Colonic mucosa (tissue), 4 donors: Measurements from ENCODE around the gene EXTL1. TPM values are rescaled to one million over a fixed set of nuclear protein-coding genes. Genes with fewer than 3 reads are reported as not detected.

Source experiments
- DNase-seq: peaks from one replicate; pipeline ENCODE4 v3.0.0-alpha.2; 2020
- H3K27ac ChIP-seq: fragments of 200-600 bp; one replicate; pipeline ENCODE4 v1.8.0; 2021
- H3K27me3 ChIP-seq: fragments of 200-600 bp; one replicate; pipeline ENCODE4 v1.8.0; 2021
- H3K36me3 ChIP-seq: fragments of 200-600 bp; one replicate; pipeline ENCODE4 v1.8.0; 2021
- H3K4me1 ChIP-seq: fragments of 200-600 bp; one replicate; pipeline ENCODE4 v1.8.0; 2021; ENCODE audit warnings: mild to moderate bottlenecking
- H3K4me3 ChIP-seq: fragments of 200-600 bp; one replicate; pipeline ENCODE4 v1.8.0; 2021
- H3K9ac ChIP-seq, 2 donors: one replicate each; pipeline ENCODE4 v1.7.0; 2013; ENCODE audit warnings: control low read depth in 2 of 2, low read depth in 2 of 2, low read length in 2 of 2
- H3K9me3 ChIP-seq: fragments of 200-600 bp; one replicate; pipeline ENCODE4 v1.8.0; 2021
- intact Hi-C: fragments of 100-400 bp; cut with DNase I; formaldehyde crosslinking; loops from one replicate; pipeline ENCODE4 v1.14.1; 2022
- total RNA-seq, 2 donors: library from RNA; stranded (reverse); fragmentation: NEBNext Ultra II Directional in 1 of 2; extraction: Animal tissue kit (Norgen Biotek cat#: 25700) in 1 of 2; gene quantifications; one replicate each; pipeline ENCODE4 v1.2.1, GENCODE V29; 2021
- TF ChIP-seq, protein P1 (sequence below): fragments of 200-600 bp; IDR thresholded peaks from one replicate; pipeline ENCODE4 v1.8.0; 2022; ENCODE audit warnings: antibody characterized with exemption, mild to moderate bottlenecking
- donor health status: healthy.
- donor health status: DM: no; HTN: no; CAD: no.
- donor health status: DM: no; HTN: no; CAD: no.

EXTL1 gene
- total RNA-seq, 2 donors from 2014 or later: 0.05 to 0.29 TPM

DNA sequence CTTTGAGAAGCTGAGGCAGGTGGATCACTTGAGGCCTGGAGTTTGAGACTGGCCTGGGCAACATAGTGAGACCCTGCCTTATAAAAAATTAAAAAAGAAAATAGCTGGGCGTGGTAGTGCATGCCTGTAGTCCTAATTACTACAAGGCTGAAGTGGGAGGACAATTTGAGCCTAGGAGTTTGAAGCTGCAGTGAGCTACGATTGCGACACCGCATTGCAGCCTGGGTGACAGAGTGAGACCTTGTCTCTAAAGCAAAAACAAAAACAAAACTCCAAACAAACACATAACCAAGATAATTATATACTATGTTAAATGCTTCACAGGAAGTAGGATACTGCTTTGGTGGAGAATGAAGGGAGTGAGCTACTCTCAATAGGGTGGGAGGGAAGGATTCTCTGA lies 18.3 kb upstream of the EXTL1 start:
- no peak overlapping the region for H3K9ac ChIP-seq
- H3K27me3 ChIP-seq: no peaks in the 10 kb centered on the region
- TF ChIP-seq, protein P1, sequence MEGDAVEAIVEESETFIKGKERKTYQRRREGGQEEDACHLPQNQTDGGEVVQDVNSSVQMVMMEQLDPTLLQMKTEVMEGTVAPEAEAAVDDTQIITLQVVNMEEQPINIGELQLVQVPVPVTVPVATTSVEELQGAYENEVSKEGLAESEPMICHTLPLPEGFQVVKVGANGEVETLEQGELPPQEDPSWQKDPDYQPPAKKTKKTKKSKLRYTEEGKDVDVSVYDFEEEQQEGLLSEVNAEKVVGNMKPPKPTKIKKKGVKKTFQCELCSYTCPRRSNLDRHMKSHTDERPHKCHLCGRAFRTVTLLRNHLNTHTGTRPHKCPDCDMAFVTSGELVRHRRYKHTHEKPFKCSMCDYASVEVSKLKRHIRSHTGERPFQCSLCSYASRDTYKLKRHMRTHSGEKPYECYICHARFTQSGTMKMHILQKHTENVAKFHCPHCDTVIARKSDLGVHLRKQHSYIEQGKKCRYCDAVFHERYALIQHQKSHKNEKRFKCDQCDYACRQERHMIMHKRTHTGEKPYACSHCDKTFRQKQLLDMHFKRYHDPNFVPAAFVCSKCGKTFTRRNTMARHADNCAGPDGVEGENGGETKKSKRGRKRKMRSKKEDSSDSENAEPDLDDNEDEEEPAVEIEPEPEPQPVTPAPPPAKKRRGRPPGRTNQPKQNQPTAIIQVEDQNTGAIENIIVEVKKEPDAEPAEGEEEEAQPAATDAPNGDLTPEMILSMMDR: no peak
- no peaks in the 10 kb centered on the region for H3K36me3 ChIP-seq
- H3K27ac ChIP-seq: no peak overlapping the region
- intact Hi-C loops: no loop called here
- H3K4me1 ChIP-seq: no peaks in the 10 kb centered on the region
- no peak overlapping the region for H3K4me3 ChIP-seq
- no peaks in the 10 kb centered on the region for H3K9me3 ChIP-seq
- DNase-seq: no peak

DNA sequence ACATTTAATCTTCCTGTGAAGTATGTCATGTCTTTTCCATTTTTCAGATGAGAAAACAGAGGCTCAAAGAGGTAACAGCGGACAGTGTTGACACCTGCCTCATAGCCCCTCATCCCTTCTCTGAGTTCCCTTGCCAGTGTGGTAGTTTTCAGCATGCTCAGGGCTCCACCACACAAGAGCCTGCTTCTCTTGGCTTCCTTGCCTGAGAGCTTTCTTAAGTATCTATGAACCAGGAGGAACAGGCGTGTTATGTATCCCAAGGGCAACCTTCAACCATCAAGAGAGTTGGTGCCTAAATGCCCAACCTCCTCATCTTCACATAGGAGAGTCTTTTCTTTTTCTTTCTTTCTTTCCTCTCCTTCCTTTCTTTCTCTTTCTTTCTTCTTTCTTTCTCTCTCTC lies 17.8 kb upstream of the EXTL1 start:
- intact Hi-C loops: no loop called here
- Histone ChIP-seq H3K4me3 (no peak overlapping the region), H3K9ac (no peak overlapping the region), H3K27me3 (no peaks in the 10 kb centered on the region), H3K27ac (no peak overlapping the region), H3K36me3 (no peaks in the 10 kb centered on the region), H3K9me3 (no peaks in the 10 kb centered on the region), H3K4me1 (no peaks in the 10 kb centered on the region)
- TF ChIP-seq, protein P1: no peak
- DNase-seq: no peak

DNA sequence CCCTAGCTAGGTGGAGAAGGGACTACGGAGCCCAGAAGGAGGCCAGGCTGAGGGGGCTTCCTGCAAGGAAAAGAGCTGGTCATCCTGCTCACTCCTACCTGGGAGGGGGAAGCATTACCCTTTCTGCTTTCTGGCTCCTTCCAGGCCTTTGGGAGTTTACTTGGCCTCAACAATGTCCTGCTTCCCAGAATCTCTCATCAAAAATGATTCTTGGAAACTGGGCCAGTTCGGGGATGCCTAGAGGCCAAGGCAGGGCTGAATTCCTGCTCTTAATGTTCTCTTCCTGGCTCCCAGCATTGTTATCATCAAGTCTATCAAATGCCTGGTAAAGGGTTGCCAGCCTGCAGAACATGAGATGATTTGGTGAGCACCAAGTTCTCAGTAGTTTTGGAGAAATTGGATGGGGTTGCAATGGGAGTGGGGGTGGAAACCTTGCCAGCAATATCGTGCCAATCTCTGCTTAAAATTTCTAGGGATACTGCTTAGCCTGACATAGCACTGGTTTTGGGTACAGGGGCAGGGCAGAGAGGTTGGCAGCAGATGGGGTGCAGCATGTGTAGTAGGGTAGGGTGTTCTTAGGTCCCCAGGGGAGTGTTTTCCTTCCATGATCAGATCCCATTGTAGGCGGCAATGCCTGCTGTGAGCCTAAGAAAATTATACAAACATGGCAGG lies 16.0 kb upstream of the EXTL1 start:
- H3K4me1 ChIP-seq: no peaks in the 10 kb centered on the region
- no peak overlapping the region for H3K4me3 ChIP-seq
- H3K27me3 ChIP-seq: no peaks in the 10 kb centered on the region
- no peak overlapping the region for H3K9ac ChIP-seq
- no peaks in the 10 kb centered on the region for H3K9me3 ChIP-seq
- no peaks in the 10 kb centered on the region for H3K36me3 ChIP-seq
- no peak overlapping the region for H3K27ac ChIP-seq
- TF ChIP-seq, protein P1: no peak
- intact Hi-C loops: no loop called here
- DNase-seq: no peak

DNA sequence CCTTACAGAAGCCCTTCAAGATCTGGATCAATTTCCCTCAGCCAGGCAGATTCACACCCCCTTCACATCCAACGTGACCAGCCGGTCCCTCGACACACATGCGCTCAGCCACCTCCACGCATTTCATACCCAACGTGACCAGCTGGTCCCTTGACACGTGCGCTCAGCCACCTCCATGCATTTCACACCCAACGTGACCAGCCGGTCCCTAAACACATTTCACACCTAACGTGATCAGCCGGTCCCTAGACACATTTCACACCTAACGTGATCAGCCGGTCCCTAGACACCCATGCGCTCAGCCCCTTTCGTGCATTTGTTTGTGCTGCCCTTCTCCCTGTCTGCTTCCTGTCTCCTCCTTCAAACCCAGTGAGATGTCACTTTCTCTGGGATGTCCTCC lies 14.9 kb upstream of the EXTL1 start:
- no peak overlapping the region for H3K27ac ChIP-seq
- TF ChIP-seq, protein P1: no peak
- no peaks in the 10 kb centered on the region for H3K4me1 ChIP-seq
- no peaks in the 10 kb centered on the region for H3K9me3 ChIP-seq
- DNase-seq: no peak
- no peaks in the 10 kb centered on the region for H3K36me3 ChIP-seq
- intact Hi-C loops: no loop called here
- no peak overlapping the region for H3K9ac ChIP-seq
- H3K4me3 ChIP-seq: no peak overlapping the region
- no peaks in the 10 kb centered on the region for H3K27me3 ChIP-seq

DNA sequence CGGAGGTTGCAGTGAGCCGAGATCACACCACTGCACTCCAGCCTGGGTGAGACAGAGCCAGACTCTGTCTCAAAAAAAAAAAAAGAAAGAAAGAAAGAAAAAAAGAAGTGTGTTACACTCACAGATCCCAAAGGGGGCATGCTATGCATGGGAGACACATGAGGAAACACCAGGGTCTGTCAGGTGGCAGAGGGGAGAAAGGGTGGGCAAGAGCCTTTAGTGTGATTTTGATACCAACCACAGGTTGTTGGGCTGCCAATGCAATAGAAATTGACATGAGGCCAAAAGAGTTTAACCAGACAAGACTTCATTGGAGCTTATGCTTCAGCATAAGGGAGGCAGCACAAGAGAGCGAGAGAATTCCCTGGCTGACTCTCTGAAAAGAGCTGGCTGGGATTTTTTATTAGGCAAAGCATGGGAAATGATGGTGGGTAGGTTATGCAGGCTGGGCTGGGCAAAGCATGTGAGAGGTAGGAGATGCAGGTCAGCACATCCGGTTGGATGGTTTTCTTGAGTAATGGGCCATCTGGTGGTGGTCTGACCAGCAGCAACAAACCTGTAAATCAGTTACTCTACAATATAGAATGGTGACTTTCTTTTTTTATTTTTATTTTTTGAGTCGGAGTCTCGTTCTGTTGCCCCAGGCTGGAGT lies 11.7 kb upstream of the EXTL1 start:
- intact Hi-C loops: no loop called here
- Histone ChIP-seq H3K4me3 (no peak overlapping the region), H3K4me1 (no peaks in the 10 kb centered on the region), H3K27me3 (no peaks in the 10 kb centered on the region), H3K9me3 (no peaks in the 10 kb centered on the region), H3K9ac (no peak overlapping the region), H3K27ac (no peak overlapping the region), H3K36me3 (no peaks in the 10 kb centered on the region)
- TF ChIP-seq, protein P1: no peak
- no peak for DNase-seq
